HG03139 (cell line): ENCODE measurements around the gene WDR64.
"Not testable (repeated sequence)": the region's sequence is repeated elsewhere in the genome, so short reads cannot be mapped to it uniquely, and the experiment has no call there.

Experiments used
- ATAC-seq: cut with Tn5 transposase; IDR thresholded peaks from one replicate; pipeline ENCODE4 v1.9.1; 2021; ENCODE audit not compliant: unreplicated experiment

The WDR64 gene

GRCh38 chr1:241787691-241788090 lies 135.6 kb downstream of the WDR64 start:
- ATAC-seq: no peak

- ATAC-seq: no peak
Observed at GRCh38 chr1:241789061-241789460, 137.0 kb downstream of the WDR64 start.

GRCh38 chr1:241799416-241799815 lies 147.3 kb downstream of the WDR64 start:
- ATAC-seq: no peak

GRCh38 chr1:241800640-241801039 lies 148.6 kb downstream of the WDR64 start:
- peak; percentile 53 for ATAC-seq

GRCh38 chr1:241802863-241803262 lies 150.8 kb downstream of the WDR64 start:
- no peak for ATAC-seq

GRCh38 chr1:241804706-241805105 lies 152.6 kb downstream of the WDR64 start:
- ATAC-seq: not testable (repeated sequence)

GRCh38 chr1:241808265-241808664 lies 156.2 kb downstream of the WDR64 start:
- no peak for ATAC-seq

- peak; percentile 70 for ATAC-seq
Observed at GRCh38 chr1:241810769-241811405, 158.8 kb downstream of the WDR64 start.

- ATAC-seq: no peak
Observed at GRCh38 chr1:241813768-241814320, 161.8 kb downstream of the WDR64 start.

- no peak for ATAC-seq
Observed at GRCh38 chr1:241816008-241816407, 163.9 kb downstream of the WDR64 start.

- no peak for ATAC-seq
Observed at GRCh38 chr1:241817331-241817792, 165.3 kb downstream of the WDR64 start.

GRCh38 chr1:241817956-241818612 lies 166.0 kb downstream of the WDR64 start:
- ATAC-seq: no peak

- no peak for ATAC-seq
Observed at GRCh38 chr1:241819340-241819866, 167.3 kb downstream of the WDR64 start.

- ATAC-seq: no peak
Observed at GRCh38 chr1:241821363-241821762, 169.3 kb downstream of the WDR64 start.

- ATAC-seq: no peak
Observed at GRCh38 chr1:241822846-241823245, 170.8 kb downstream of the WDR64 start.

- ATAC-seq: no peak
Observed at GRCh38 chr1:241823925-241824324, 171.8 kb downstream of the WDR64 start.

GRCh38 chr1:241825581-241825980 lies 173.5 kb downstream of the WDR64 start:
- no peak for ATAC-seq

GRCh38 chr1:241826613-241827012 lies 174.5 kb downstream of the WDR64 start:
- not testable (repeated sequence) for ATAC-seq

GRCh38 chr1:241827264-241827663 lies 175.2 kb downstream of the WDR64 start:
- ATAC-seq: no peak

- ATAC-seq: no peak
Observed at GRCh38 chr1:241828463-241829021, 176.5 kb downstream of the WDR64 start.

GRCh38 chr1:241829468-241829867 lies 177.4 kb downstream of the WDR64 start:
- ATAC-seq: no peak
